ENCODE measurements around the gene TARBP1.

The TARBP1 gene

GRCh38 chr1:234478481-234479309 lies at the start of gene TARBP1:
Gene TARBP1 (minus strand): TSS chr1:234479179. CDS start chr1:234479103, 76 bp downstream.
- DNase-seq = peak; percentile 69

- DNase-seq = peak; percentile 80
Measured at GRCh38 chr1:234528074-234528865, 49.3 kb upstream of the TARBP1 start.

GRCh38 chr1:234527346-234527745 lies 48.4 kb upstream of the TARBP1 start:
- DNase-seq = no peak

- no peak for DNase-seq
Measured at GRCh38 chr1:234526922-234527321, 47.9 kb upstream of the TARBP1 start.

GRCh38 chr1:234525099-234525799 lies 46.3 kb upstream of the TARBP1 start:
- DNase-seq = peak; percentile 58

- DNase-seq = no peak
Measured at GRCh38 chr1:234521836-234522235, 42.9 kb upstream of the TARBP1 start.

- no peak for DNase-seq
Measured at GRCh38 chr1:234520908-234521817, 42.2 kb upstream of the TARBP1 start.

GRCh38 chr1:234519506-234519905 lies 40.5 kb upstream of the TARBP1 start:
- peak; percentile 44 for DNase-seq

GRCh38 chr1:234518876-234519275 lies 39.9 kb upstream of the TARBP1 start:
- DNase-seq = no peak

- peak; percentile 68 for DNase-seq
Measured at GRCh38 chr1:234518086-234518485, 39.1 kb upstream of the TARBP1 start.

GRCh38 chr1:234517110-234517802 lies 38.3 kb upstream of the TARBP1 start:
- peak; percentile 85 for DNase-seq

GRCh38 chr1:234515821-234516241 lies 36.9 kb upstream of the TARBP1 start:
- DNase-seq = peak; percentile 64

GRCh38 chr1:234515411-234515810 lies 36.4 kb upstream of the TARBP1 start:
- DNase-seq = no peak

- DNase-seq = peak; percentile 92
Measured at GRCh38 chr1:234512451-234512861, 33.5 kb upstream of the TARBP1 start.

- DNase-seq = no peak
Measured at GRCh38 chr1:234509457-234510328, 30.7 kb upstream of the TARBP1 start.

- no peak for DNase-seq
Measured at GRCh38 chr1:234507626-234508387, 28.8 kb upstream of the TARBP1 start.

GRCh38 chr1:234507089-234507488 lies 28.1 kb upstream of the TARBP1 start:
- DNase-seq = no peak

GRCh38 chr1:234505769-234506102 lies 26.8 kb upstream of the TARBP1 start:
- DNase-seq = no peak

GRCh38 chr1:234504969-234505768 lies 26.2 kb upstream of the TARBP1 start:
- no peak for DNase-seq
